ENCODE data around the gene CEP170B. TPM values are rescaled to one million over a fixed set of nuclear protein-coding genes. Genes with fewer than 3 reads are reported as not detected.

The CEP170B gene
- total and polyA plus RNA-seq, 2 of the 13 experiments (the other 11 are each of a cell fraction or from before 2014, with no cell fraction given) = 4.3 to 8.8 TPM

DNA sequence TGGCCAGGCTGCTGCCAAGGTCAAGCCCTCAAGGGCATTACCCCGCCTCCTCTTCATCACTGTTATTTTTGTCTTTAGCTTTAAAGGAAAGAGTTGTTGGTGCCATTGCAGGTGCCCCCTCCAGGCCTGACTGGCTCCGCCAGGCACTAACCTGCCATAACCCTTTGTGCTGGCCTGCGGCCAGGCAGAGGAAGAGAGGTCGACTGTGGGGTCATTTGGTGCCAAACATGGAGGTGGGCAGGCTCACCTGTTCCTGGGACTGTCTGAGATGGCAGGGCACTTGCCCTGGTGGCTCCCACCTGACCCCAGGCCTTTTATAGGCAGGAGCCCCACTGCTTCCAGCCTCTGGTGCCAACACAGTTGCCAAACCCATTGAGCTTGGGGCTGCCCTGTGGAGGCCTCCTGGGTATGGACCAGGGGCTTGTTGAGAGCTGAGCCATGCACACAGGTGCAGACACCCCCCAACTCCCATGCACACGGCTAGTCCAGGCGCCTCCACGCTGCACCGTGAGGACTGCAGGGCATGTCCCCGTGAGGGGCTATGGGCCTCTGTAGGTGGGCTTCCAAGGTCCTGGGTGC lies 30.2 kb downstream of the CEP170B start:
- 86% methylated on average over 4 of the region's 9 CpGs for WGBS (ENCODE audit: low lambda C conversion rate)
- Histone ChIP-seq H3K27me3 (ENCODE audit: control insufficient read depth in 1 of 2, insufficient read depth in 2 of 2, low read length in 2 of 2) (peaks cover 0 to 12% of the 10 kb centered on the region in 2 experiments; a peak in 2 of 5 replicates), H4K20me1 (ENCODE audit: insufficient read depth, low read length) (no peaks in the 10 kb centered on the region), H3K4me3 (replicated peaks in 1 of 3; ENCODE audit: insufficient read depth in 1 of 3, low read depth in 2 of 3, low read length in 3 of 3) (no peak overlapping the region), H3K9ac (ENCODE audit: insufficient read depth, low read depth, low read length) (no peak overlapping the region), H3K36me3 (replicated peaks in 1 of 2; ENCODE audit: control insufficient read depth in 1 of 2, insufficient read depth in 2 of 2, low read length in 2 of 2) (no peaks in the 10 kb centered on the region), H3K27ac (ENCODE audit: extremely low read length, insufficient read depth, low read length) (no peak overlapping the region), H3K4me1 (ENCODE audit: insufficient read depth, low read length) (peaks cover 9% of the 10 kb centered on the region; the same call in 1 of the 2 replicates), H3K4me2 (ENCODE audit: low read depth, low read length) (no peak overlapping the region), H2AFZ (ENCODE audit: low read length) (no peak overlapping the region), H3K9me3 (ENCODE audit: low read length) (no peaks in the 10 kb centered on the region), H3K79me2 (ENCODE audit: insufficient read depth, low read length) (no peaks in the 10 kb centered on the region)
- ChIA-PET CTCF (ENCODE audit: low intra/inter-chr PET ratio, low total read pairs) (interaction anchor here (0.8 kb wide), 1 partner anchor 150 kb away, joined by 3 read pairs; no protein-coding TSS in a partner anchor), POLR2A (interaction anchor here (1.1 to 1.8 kb wide), 2 partner anchors 19 to 69 kb away, joined by 3 to 6 read pairs; no protein-coding TSS in a partner anchor)
- FAIRE-seq = no peak
- intact Hi-C loops (cut with micrococcal nuclease; ENCODE audit: unreplicated experiment) (no loop called here), in situ Hi-C loops (cut with HindIII; ENCODE audit: extremely low pct_ligation_motif_present, low pct_unique_long_range_greater_than_20kb) (no loop called here)
- ATAC-seq = no peak; the same call in 1 of the 3 replicates
- TSS peak; percentile 60 for BruUV-seq (replicated peaks)
- TF ChIP-seq DNMT3B (CRISPR knock-in tag; conservative IDR thresholded peaks at IDR 0.05) (no peak), POLR2G (IDR thresholded peaks at IDR 0.05; ENCODE audit: low read depth, low read length) (peak; percentile 36; the same call in 1 of the 2 replicates)
- DNase-seq (ENCODE audit: low spot score) = no peak

DNA sequence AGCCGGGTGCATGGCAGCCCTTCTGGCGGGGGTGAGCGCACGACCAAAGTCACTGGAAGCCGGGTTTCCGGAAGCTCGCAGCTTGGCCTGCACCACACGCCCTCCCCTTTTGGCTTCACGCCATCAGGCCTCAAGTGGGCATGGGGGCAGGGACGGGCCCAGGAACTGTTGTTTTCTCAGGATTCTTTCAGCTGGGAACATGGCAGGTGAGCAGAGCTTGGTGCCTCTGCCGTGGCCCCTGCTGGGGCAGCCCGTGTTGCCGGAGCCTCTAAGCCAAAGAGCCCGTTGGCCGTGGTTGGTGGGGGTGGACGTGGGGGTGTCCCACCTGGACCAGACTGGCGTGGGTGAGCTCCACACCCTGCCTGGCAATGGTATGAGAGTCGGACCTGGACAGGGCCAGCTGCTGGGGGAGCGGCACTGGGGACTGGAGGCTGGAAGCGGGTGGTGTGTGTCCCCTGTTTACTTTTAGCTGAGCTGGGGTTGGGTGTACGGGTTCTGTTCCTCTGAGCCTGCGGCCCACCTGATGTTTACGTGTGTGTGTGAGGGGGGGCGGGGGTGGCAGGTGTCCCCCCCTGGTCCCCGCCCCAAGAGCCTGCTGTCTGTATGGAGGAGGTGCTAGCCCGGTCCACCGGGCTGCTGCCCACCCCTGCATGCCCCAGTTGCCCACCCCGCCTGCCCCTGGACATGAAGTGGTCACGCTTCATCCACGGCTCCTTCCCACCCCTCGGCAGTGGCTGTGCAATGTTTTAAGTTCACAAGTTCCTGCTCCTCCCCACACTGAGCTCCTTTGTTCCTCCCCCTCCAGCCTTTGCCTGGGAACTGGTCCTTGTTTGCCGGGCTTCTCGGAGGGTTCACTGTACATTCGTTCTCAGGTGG lies 31.0 kb downstream of the CEP170B start:
- H3K4me1 ChIP-seq (ENCODE audit: insufficient read depth, low read length) = peaks cover 9% of the 10 kb centered on the region; the same call in 1 of the 2 replicates
- in situ Hi-C loops (cut with HindIII; ENCODE audit: extremely low pct_ligation_motif_present, low pct_unique_long_range_greater_than_20kb) (no loop called here), intact Hi-C loops (cut with micrococcal nuclease; ENCODE audit: unreplicated experiment) (no loop called here)
- H3K9ac ChIP-seq (ENCODE audit: insufficient read depth, low read depth, low read length) = no peak overlapping the region
- POLR2A ChIA-PET = no interaction called here
- no peak for FAIRE-seq
- TF ChIP-seq, protein P1, sequence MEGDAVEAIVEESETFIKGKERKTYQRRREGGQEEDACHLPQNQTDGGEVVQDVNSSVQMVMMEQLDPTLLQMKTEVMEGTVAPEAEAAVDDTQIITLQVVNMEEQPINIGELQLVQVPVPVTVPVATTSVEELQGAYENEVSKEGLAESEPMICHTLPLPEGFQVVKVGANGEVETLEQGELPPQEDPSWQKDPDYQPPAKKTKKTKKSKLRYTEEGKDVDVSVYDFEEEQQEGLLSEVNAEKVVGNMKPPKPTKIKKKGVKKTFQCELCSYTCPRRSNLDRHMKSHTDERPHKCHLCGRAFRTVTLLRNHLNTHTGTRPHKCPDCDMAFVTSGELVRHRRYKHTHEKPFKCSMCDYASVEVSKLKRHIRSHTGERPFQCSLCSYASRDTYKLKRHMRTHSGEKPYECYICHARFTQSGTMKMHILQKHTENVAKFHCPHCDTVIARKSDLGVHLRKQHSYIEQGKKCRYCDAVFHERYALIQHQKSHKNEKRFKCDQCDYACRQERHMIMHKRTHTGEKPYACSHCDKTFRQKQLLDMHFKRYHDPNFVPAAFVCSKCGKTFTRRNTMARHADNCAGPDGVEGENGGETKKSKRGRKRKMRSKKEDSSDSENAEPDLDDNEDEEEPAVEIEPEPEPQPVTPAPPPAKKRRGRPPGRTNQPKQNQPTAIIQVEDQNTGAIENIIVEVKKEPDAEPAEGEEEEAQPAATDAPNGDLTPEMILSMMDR (CRISPR knock-in tag; IDR thresholded peaks at IDR 0.05) = no peak
- TF ChIP-seq AGO2 (optimal IDR thresholded peaks at IDR 0.05; ENCODE audit: low read depth, low read length) = peak; percentile 83
- no peak overlapping the region for H3K4me2 ChIP-seq (ENCODE audit: low read depth, low read length)
- no peaks in the 10 kb centered on the region for H3K9me3 ChIP-seq (ENCODE audit: low read length)
- 71% methylated on average over 13 of the region's 34 CpGs for WGBS (ENCODE audit: low lambda C conversion rate)
- BruUV-seq (replicated peaks) = no TSS peak
- H3K36me3 ChIP-seq (replicated peaks in 1 of 2; ENCODE audit: control insufficient read depth in 1 of 2, insufficient read depth in 2 of 2, low read length in 2 of 2) = no peaks in the 10 kb centered on the region
- H3K27ac ChIP-seq (ENCODE audit: extremely low read length, insufficient read depth, low read length) = no peak overlapping the region
- no peak overlapping the region for H3K4me3 ChIP-seq (replicated peaks in 1 of 3; ENCODE audit: insufficient read depth in 1 of 3, low read depth in 2 of 3, low read length in 3 of 3)
- no peak for ATAC-seq
- CTCF ChIA-PET (ENCODE audit: low intra/inter-chr PET ratio, low total read pairs) = interaction anchor here (0.8 to 1.3 kb wide), 3 partner anchors 73 to 150 kb away, joined by 3 to 10 read pairs (median 3); no protein-coding TSS in a partner anchor
- H2AFZ ChIP-seq (ENCODE audit: low read length) = no peak overlapping the region
- DNase-seq (ENCODE audit: low spot score) = no peak
- peaks cover 0 to 12% of the 10 kb centered on the region in 2 experiments; a peak in 3 of 5 replicates for H3K27me3 ChIP-seq (ENCODE audit: control insufficient read depth in 1 of 2, insufficient read depth in 2 of 2, low read length in 2 of 2)
- H4K20me1 ChIP-seq (ENCODE audit: insufficient read depth, low read length) = no peaks in the 10 kb centered on the region
- no peaks in the 10 kb centered on the region for H3K79me2 ChIP-seq (ENCODE audit: insufficient read depth, low read length)
